ENCODE results near the gene UBE2N. TPM values are rescaled to one million over a fixed set of nuclear protein-coding genes. Genes with fewer than 3 reads are reported as not detected.

The UBE2N gene
- total RNA-seq, 1 experiment from 2014 or later, result 177 TPM

- H3K9me3 ChIP-seq (ENCODE audit: low read depth, low read length, poor library complexity, severe bottlenecking), result no peaks in the 10 kb centered on the region
- no peak overlapping the region for H3K4me3 ChIP-seq (ENCODE audit: low read depth, low read length, poor library complexity, severe bottlenecking)
- H3K27ac ChIP-seq (ENCODE audit: low read depth, low read length, poor library complexity, severe bottlenecking), result no peak overlapping the region
- BruUV-seq (replicated peaks), result no TSS peak
- H3K4me1 ChIP-seq (ENCODE audit: insufficient read depth, low read length, poor library complexity, severe bottlenecking), result peaks cover 28% of the 10 kb centered on the region
- H3K36me3 ChIP-seq (ENCODE audit: insufficient read depth, low read length, poor library complexity, severe bottlenecking), result peaks cover 15% of the 10 kb centered on the region
- H3K27me3 ChIP-seq (replicated peaks; ENCODE audit: insufficient read depth, low read depth, low read length, poor library complexity), result no peaks in the 10 kb centered on the region
- DNase-seq (ENCODE audit: low spot score), result no peak
- intact Hi-C loops (cut with micrococcal nuclease; ENCODE audit: unreplicated experiment), result no loop called here
- ChIA-PET POLR2A (ENCODE audit: low non-redundant PET) (no interaction called here), CTCF (interaction anchor here (0.5 kb wide), 2 partner anchors 11 to 314 kb away, joined by 3 to 4 read pairs; no protein-coding TSS in a partner anchor)
- no peak for TF ChIP-seq CTCF (conservative IDR thresholded peaks at IDR 0.05; ENCODE audit: low read depth, low read length)
- TF ChIP-seq EZH2 (IDR thresholded peaks at IDR 0.05; ENCODE audit: borderline replicate concordance, low read depth, low read length, poor library complexity, severe bottlenecking), result no peak
Observed at GRCh38 chr12:93408813-93409212, 32.9 kb downstream of the UBE2N start.

- Histone ChIP-seq H3K36me3 (ENCODE audit: insufficient read depth, low read length, poor library complexity, severe bottlenecking) (peaks cover 21% of the 10 kb centered on the region), H3K9me3 (ENCODE audit: low read depth, low read length, poor library complexity, severe bottlenecking) (no peaks in the 10 kb centered on the region), H3K4me3 (ENCODE audit: low read depth, low read length, poor library complexity, severe bottlenecking) (no peak overlapping the region), H3K27ac (ENCODE audit: low read depth, low read length, poor library complexity, severe bottlenecking) (no peak overlapping the region), H3K27me3 (replicated peaks; ENCODE audit: insufficient read depth, low read depth, low read length, poor library complexity) (no peaks in the 10 kb centered on the region), H3K4me1 (ENCODE audit: insufficient read depth, low read length, poor library complexity, severe bottlenecking) (peaks cover 31% of the 10 kb centered on the region)
- TF ChIP-seq CTCF (conservative IDR thresholded peaks at IDR 0.05; ENCODE audit: low read depth, low read length) (no peak), EZH2 (IDR thresholded peaks at IDR 0.05; ENCODE audit: borderline replicate concordance, low read depth, low read length, poor library complexity, severe bottlenecking) (no peak)
- POLR2A ChIA-PET (ENCODE audit: low non-redundant PET), result no interaction called here
- CTCF ChIA-PET, result no interaction called here
- no peak for DNase-seq (ENCODE audit: low spot score)
- BruUV-seq (replicated peaks), result no TSS peak
- intact Hi-C loops (cut with micrococcal nuclease; ENCODE audit: unreplicated experiment), result no loop called here
Observed at GRCh38 chr12:93407963-93408283, 33.8 kb downstream of the UBE2N start.

GRCh38 chr12:93407054-93407962 lies 34.4 kb downstream of the UBE2N start:
- H3K4me3 ChIP-seq (ENCODE audit: low read depth, low read length, poor library complexity, severe bottlenecking), result no peak overlapping the region
- TF ChIP-seq EZH2 (IDR thresholded peaks at IDR 0.05; ENCODE audit: borderline replicate concordance, low read depth, low read length, poor library complexity, severe bottlenecking) (no peak), CTCF (conservative IDR thresholded peaks at IDR 0.05; ENCODE audit: low read depth, low read length) (no peak)
- no TSS peak for BruUV-seq (replicated peaks)
- intact Hi-C loops (cut with micrococcal nuclease; ENCODE audit: unreplicated experiment), result no loop called here
- no peak for DNase-seq (ENCODE audit: low spot score)
- peaks cover 31% of the 10 kb centered on the region for H3K4me1 ChIP-seq (ENCODE audit: insufficient read depth, low read length, poor library complexity, severe bottlenecking)
- H3K36me3 ChIP-seq (ENCODE audit: insufficient read depth, low read length, poor library complexity, severe bottlenecking), result peaks cover 28% of the 10 kb centered on the region
- ChIA-PET POLR2A (ENCODE audit: low non-redundant PET) (no interaction called here), CTCF (no interaction called here)
- no peaks in the 10 kb centered on the region for H3K27me3 ChIP-seq (replicated peaks; ENCODE audit: insufficient read depth, low read depth, low read length, poor library complexity)
- peak overlapping the region; percentile 42 for H3K27ac ChIP-seq (ENCODE audit: low read depth, low read length, poor library complexity, severe bottlenecking)
- H3K9me3 ChIP-seq (ENCODE audit: low read depth, low read length, poor library complexity, severe bottlenecking), result no peaks in the 10 kb centered on the region

All from A673 (cell line).